Muscle of back (tissue), 11 donors: ENCODE data around the gene ARVCF. TPM values are rescaled to one million over a fixed set of nuclear protein-coding genes. Genes with fewer than 3 reads are reported as not detected.

ENCODE experiments used
- DNase-seq, 3 donors: peaks; one replicate each; pipeline versions ENCODE4 v3.0.0 to v3.0.0-alpha.2; 2013
- polyA plus RNA-seq, 10 donors: library from polyadenylated mRNA; unstranded; fragments of 120-200 nt; gene quantifications; one replicate each; pipeline ENCODE4 v1.2.1, GENCODE V29; 2013; ENCODE audit not compliant: insufficient read length in 10 of 10

ARVCF gene
- polyA plus RNA-seq, 10 donors: 40.6 to 96.0 (median 79.9) TPM

DNA sequence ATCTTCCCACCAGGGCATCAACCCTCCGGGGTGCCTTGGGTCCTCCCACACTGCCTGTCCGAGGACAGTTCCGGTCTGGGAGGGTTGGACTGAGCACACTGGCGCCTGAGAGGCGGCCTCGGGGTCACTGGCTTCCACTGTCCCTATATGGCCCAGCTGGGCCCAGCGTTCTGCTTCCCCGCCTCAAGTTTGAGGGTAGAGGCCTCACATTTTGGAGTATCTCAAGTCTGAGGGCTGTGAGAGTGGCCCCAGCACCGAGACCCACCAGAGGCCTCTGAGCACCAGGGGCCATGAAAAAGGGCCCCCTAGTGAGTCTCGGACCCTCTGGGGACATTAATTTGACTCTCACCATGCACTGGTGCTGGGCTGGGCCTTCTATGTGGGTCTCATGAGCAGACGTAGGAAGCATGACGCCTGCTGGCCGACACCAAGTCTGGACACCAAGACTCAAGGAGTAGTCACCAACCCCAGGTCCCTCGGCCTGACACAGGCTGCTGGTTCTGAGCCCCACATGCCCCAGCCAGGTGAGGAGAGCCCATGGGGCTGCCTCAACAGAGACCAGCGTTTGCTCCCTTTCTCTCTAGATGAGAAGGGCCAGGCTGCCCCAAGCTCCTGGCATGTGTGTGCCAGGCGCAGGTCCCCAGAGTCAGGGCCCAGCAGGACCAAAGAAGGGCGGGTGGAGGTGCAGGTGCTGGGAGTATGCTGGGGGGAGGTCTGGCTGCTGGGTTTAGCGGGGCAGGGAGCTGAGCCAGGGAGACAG is 27.5 kb downstream of the ARVCF start:
- DNase-seq: no peak

DNA sequence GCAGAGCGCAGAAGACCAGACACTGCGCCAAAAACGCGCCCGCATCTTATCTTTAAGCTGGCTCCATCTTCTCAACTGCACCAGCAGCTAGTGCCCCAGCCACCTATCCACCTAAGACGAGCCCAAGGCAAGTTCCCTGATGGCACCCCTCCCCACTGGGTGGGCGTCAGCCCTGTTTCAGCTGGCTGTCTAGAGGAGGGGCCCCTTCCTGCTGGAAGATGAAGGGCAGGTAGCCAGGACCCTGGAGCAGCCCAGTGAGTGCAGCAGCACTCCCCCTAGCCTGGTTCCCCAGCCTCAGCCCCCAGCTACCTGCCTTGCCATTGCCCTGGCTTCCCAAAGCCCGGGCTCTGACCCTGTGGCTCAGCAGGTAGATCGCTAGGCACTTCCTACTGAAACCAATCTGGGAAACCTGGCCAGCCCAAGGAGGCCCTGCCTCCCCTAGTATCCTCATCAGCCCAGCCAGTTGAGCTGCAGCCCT is 28.3 kb downstream of the ARVCF start:
- no peak for DNase-seq

DNA sequence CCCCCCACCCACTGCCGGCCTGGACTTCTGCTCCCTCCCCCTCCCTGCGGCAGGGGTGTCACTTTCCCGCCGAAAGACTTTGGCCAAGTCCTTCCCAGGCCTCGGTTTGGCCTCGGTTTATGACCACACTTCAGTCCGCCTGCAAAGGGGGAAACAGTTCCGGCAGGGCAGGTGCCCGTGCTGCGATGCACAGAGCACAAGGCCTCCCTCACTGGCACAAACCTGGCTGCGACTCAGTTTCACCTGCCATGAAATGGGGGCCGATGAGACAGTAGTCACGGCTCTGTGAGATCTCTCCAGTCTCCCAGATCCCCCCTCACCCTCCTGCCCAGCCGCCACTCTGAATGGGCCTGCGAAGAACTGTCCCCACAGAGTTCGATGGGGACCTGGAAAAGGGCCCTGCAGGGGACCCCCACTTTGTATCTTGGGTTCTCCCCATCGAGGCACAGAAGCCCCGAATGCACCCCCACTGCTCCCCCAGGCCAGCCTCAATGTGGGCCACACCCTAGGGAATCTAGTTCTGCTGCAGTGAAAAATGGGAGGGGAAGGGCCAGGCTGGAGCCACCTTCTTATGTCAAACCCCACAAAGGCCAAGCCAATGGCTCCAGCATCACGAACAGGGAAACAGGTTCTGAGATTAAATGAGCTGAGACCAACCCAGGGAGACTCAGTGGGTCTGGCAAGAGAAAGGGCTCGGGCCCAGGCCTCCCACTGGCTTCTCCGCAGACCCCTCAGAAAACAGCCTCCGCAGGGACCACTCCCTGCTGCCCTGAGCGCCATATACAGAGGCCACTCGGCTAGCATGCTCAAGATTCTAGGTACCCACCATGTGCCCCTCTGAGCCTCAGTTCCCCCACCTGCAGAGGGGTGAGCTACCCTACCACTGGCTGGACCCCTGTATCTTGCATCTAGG is 29.0 kb downstream of the ARVCF start:
- peak in 1 of 3 donors; percentile 68 for DNase-seq

DNA sequence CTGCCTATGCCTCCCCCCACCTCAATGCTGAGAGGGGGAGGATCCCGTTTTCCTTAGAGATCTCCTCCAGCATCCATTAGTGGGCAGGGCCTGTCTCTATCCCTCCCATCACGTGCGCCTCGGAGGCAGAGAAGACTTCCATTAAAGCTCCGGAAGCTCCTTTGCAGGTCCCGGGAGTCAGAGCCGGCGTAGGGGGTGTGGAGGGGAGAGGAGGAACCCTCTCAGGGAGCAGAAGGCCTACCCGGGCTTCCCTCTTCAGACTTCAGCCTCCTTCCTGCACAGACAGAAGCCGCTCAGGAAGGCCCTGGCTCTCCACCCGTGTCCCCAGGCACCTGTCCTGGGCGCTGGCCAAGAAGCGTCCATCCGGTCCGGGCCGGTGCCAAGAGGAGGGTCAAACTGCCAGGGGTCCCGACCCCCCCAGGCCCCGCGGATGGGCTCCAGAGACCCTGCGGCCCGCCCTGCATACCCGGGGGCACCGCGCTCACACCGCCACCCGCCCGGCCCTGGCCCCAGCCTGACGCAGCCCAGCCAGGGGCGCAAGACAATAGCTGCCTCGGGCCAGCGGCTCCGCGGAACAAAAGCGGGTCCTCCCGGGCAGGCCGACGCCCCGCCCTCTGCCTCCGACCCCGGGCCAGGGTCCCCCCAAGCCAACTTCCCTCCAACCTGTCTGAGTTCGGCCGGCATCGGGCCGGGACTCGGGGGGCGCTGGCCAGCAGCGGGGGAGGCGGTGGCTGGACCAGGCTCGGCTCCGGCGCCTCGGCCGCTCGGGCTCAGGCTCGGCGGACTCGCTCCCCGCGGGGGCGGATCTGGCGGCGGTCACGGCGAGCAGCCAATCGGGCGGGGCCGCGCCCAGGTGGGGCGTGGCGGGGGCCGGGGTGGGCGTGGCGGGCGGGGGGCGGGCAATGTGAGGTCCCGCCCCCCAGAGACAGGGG is 29.9 kb downstream of the ARVCF start:
- DNase-seq: peak in 2 of 3 donors; percentile 78 to 90

DNA sequence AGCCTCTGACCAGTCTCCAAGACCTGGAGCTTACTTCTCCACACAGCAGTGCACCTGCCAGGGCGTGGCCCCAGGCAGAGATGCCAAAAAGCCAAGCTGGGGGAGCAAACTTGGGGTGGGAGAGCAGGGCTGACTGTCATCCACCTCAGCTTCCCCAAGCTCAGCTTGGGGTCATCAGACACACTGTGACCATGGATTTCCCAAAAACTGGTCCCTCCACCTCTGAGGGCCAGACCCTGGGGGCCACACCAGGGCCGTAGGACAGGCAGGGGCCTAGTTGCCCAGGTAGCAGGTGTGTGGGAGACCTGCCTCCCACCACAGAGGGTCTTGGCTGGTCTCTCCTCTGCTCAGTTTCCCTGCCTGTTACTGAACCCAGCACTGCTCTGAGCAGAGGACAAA is 30.6 kb downstream of the ARVCF start:
- no peak for DNase-seq

DNA sequence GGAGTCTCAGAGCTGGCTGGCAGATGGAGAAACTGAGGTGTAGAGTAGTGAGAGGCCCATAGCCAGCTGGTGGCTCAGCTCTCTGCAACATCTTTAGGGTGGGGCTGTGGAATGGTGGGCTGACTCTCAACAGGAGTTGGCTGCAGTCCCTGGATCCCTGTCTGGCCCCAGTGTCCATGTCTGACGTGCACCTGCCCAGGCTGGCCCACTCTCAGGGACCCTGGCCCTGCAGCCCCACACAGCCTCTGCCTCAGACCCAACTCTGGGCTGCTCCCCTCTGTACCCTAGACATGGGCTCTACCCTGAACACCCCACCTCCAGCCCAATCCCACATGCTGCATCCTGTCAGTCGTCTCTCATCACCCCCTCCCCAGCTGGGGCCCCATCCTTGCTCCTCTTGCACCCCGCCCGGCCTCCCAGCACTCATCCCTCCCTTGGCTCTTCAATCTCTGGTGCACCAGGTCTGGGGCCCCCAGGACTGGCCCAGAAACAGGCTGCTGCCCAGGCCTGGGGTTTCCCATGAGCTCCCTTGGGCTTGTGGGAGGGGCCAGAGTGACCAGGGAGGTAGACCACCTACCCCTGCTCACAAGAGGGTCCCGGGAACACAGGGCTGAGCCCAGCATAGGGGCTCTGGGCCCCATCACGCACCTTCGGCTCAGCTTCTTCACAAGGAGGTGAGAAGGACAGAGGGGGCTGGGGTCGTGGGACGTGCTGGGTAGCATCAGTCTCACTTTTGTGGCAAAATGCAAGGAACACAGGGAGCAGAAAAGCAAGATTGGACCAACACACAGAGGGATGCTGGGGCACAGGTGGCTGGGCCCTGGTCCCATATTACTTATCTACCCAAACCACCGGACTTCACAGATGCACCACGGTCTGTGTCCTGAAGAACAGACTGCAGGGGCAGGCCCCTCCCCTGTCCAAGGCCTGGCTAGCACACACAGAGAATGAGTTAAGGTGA is 31.5 kb downstream of the ARVCF start:
- no peak for DNase-seq

DNA sequence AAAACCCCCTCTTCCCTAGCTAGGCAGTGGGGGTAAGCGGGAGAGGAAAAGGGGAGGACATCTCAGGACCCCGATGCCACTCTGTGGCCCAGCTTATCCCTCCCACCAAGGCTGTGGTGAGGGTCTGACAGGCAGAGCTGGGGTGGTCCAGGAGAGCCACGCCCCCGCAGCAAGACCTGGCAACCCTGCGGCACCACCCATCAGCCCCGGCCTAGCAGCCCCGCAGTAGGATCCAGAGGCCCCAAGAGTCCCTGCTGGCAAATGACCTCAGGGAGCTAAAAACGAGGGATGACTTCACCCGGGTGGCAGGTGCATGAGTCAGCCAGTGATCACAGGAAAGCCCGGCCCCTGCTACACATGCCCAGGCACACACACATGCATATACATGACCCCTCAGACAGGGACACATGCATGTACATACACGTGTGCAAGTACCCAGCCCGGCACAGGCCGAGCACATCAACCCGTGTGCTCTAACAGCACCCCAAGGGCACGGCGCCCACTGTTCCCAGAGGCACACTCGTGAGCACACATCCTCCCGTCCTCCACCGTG is 32.3 kb downstream of the ARVCF start:
- DNase-seq: peak in 2 of 3 donors; percentile 51 to 72

DNA sequence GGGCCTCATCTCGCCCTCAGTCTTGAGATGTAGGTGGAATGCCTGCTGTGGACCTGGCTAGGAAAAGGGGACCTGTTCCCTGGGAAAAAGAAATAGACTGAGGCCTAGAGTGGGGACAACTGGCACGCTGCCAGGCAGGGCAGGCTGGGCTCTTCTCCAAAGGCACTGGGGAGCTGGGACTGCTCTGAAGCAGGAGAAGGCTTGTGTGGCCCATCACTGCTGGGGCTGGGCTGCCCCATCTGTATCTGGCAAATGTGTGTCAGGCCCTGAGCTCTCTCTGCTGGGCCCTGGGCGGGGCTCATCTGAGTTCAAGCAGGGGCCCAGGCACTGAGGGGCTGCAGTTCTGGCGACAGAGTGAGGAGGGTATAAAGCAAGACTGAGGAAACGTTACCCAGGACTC is 32.9 kb downstream of the ARVCF start:
- DNase-seq: no peak

DNA sequence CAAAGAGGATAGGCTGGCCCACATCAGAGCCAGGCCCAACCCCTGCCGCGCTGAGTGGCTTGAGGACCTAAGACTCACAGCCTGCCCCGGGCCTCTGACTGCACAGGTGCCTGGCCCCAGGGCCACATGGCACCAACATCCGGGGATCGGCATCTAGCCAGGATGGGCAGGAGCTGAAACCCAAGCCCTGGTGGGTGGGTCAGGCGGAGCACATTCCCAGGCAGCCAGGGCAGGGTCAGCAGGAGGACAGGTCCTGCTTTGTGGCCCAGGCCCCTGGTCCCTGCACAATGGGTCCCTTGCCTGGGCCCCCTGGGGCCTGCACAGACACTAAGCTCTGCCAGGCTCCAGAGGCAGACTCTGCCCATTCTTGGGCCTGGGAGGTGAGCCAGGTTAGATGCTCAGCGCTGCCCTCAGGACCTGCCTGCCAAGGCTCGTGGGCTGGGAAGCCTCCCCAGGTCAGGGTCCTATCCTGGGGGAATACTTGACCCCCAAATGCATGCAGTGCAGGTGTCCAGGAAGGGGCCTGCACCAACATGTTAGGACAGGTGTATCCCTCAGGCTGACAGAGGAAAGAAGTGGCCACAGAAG is 33.5 kb downstream of the ARVCF start:
- peak in 1 of 3 donors; percentile 66 for DNase-seq

DNA sequence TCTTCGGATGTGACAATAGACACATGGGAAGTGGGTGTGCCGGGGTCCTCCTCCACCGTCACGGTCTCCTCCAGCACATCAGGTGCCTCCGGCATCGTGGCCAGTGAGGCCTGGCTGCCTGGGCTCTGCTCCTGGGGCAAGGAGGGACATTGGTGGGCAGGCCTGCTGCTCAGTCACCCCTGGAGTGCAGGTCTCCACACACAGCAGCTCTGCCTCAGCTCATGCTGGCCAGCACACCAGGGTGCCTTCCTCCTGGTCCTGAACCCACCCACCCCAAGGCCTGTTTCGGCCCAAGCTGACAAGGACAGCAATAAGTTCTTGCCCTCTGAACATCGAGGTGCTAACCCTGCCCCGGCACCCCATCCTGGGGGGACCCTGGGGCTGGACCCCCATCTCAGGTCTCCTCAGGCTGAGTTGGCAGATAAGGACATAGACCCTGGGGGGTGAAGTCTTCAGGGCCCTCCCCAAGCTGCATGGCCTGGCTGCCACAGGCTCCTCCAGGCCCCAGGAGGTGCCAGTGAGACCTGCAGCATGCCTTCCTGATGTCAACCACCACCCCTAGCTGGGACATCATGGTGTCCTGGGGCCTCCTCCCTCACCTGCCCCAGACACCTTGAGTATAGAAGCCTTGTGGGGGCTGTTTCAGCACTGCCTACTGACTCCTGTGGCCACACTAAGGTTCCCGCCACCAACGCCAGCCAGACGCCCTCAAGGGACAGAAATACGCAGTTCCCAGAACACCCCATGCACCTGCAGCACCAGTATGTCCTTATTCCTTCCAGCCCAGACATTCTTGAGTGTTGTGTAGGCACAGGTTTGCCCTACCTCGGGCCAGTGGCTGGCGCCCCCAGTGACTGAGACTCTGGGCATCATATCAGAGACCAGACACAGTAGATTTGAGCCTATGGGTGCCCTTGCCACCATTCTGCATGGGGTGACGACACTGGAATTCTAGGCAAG is 34.4 kb downstream of the ARVCF start:
- DNase-seq: no peak

DNA sequence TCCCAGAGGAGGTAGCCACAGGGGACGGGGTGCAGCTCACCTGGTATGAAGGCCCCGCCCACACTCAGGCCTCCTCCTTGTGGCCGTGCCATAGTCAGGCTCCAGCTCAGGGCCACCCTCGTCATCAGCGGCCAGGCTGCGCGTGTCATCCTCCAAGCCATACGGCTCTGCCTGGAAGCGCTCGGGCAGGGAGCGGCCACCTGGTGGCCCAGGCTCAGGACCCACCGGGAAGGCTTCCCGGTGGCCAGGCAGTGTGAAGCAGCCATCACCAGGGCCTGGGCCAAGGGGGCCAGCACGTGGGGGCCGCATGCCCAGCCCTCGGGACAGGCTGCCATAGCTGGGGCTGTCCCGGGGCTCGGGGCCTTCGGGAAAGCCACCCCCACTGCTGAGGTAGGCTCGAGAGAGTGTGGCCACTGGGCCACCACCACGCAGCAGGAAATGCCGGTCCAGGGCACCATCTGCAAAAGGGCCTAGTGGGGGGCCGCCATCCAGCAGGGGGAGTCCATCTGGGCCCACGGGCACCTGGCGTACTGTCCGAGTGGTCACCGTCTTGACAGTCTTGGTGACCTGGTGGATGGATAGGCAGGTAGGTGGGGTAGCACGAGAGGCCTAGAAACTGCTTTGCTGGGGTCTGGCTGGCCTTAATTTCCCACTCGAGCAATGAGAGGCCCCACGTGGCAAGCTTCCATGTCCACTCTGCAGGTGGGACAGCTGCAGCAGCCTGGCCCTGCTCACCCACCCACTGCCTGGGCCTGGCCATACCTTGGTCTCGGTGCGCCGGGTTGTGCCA is 35.3 kb downstream of the ARVCF start:
- no peak for DNase-seq

DNA sequence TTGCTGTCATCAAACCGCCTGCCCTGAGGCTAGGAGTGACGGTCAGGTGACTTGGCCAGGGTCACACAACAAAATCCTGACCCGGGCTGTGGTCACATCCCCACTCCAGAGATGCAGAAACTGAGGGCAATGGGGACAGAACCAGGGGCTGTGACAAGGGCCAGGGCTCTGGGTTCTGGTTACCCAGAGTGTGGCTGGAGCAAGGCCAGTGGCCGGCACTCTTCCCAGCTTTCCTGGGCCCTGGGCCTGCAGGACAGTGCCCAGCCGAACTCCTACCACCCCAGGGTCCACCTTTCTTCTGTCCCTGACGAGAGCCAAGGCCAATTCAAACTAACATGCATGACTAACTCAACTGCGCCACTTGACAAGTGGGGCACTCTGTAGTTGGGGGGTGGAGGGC is 35.9 kb downstream of the ARVCF start:
- no peak for DNase-seq

DNA sequence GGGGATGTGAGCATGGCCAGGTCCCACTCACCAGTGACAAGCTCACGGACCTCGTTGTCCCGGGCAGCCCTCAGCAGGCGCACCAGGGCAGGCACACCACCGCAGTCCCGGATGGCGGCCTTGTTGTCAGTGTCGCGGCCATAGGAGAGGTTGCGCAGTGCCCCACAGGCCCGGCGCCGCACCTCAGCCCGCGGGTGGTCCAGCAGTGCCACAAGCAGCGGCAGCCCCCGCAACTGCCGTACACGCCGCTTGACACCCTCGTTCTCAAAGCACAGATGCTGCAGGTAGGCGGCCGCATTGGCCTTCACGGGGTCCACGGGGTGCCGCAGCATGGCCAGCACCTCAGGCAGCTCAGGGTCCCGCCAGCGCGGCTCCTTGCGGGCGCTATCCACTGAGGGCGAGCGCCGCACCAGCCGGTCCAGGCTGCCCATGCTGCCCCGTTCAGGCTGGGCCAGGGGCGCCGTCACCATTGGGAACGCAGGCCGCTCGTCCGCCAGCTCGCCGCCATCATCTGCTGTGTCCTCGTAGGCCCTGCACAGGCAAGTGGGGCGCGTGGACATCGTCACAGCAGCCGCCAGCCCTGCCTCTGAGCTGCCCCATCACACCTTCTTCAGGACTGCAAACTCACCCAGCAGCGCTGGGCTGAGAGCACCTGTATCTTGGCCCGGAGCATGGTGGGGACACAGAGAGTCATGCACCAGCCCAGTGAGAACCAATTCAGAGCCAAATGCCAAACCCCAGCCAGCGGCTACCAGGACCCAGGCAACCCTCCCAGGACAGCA is 36.7 kb downstream of the ARVCF start:
- no peak for DNase-seq

DNA sequence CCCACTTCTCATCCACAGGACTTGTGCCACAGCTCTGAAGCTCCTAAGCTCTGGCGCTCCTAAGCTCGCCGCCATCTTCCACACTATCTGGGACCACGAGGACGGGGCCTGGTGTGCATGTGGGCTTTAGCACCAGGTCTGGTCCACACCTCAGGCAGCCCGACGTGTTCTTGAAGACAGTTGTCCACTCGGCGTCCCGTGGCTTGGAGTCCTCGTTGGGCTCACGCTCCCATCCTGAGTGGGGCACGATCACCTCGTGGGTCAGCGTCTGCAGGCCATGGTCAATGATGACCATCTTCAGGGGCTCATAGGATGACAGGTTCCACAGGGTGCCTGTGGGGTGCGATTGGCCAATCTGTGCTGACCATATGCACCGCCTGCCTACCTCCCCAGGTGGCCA is 37.9 kb downstream of the ARVCF start:
- DNase-seq: no peak

DNA sequence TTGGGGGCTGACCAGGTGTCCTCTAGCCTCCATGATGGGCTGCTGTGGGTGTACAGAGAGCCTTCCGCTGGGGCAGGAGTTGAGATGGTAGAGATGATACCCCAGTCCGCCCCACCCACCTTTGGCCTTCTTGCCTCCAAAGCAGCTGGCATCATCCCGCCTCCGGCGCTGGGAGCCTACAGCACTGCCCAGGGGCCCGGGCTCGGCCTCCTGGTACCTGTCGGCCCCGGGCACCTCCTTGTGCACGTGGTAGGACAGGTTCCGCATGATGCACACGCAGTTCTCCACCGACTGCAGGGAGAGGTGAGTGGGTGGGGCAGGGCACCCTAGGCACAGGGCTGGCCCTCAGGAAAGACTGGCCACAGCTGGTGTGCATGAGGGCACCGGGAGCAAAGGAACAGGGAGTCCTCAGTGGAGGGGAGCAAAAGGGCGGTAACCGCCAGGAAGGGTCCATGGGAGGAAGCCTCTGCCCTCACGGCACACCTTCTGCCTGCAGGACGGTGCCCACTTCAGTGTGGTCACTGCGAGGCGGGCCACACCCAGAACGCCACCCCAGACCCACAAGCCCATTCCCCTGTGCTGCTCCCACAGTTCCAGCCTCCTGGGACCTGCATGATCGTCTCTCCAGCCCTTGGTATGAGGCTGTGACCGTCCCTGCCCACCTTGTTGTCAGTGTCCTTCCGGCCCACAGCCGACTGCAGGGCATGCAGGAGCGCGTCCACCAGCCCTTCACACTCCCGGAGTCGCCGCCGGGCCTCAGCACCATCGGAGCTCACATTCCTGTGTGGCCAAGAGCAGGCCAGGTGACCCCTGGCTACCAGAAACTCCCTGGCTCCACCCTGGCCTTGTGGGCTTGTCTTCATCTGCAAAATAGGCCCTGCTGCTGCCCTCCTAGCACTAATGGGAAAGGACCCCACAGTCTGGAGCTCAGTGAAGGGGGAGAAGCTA is 39.1 kb downstream of the ARVCF start:
- no peak for DNase-seq

DNA sequence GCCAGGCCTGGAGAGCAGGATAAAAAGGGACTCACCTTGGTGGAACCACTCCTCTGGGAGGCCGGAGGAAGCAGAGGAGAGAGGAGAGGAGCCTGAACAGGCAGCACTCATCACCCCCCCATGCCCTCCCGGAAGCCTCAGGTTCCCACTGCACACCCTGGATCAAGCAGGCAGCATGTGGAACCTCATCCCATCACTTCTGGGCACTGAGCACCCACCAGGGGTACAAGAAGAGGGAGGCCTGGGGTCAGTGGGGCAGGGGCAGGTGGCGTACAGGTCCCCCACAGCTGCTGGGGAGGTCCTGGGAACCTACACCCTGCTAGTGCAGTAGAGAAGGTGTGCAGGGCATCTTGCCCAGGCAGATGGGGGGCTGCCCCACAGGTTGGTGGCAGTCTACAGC is 40.0 kb downstream of the ARVCF start:
- no peak for DNase-seq
